Measurements from ENCODE around the gene MLXIP.
"Not testable (repeated sequence)": the region's sequence is repeated elsewhere in the genome, so short reads cannot be mapped to it uniquely, and the experiment has no call there.

MLXIP gene

GRCh38 chr12:122094137-122094734, 15.7 kb downstream of the MLXIP start:
- no peak for DNase-seq (ENCODE audit: low read depth in 1 of 2, low spot score in 1 of 2)

GRCh38 chr12:122094735-122095631, 16.4 kb downstream of the MLXIP start:
- DNase-seq (ENCODE audit: low read depth in 1 of 2, low spot score in 1 of 2): no peak

- DNase-seq (ENCODE audit: low read depth in 1 of 2, low spot score in 1 of 2): no peak
These were observed 17.5 kb downstream of the MLXIP start for GRCh38 chr12:122096014-122096413.

- DNase-seq (ENCODE audit: low read depth in 1 of 2, low spot score in 1 of 2): no peak
These were observed 18.1 kb downstream of the MLXIP start for GRCh38 chr12:122096591-122097149.

GRCh38 chr12:122097584-122097926, 19.0 kb downstream of the MLXIP start:
- no peak for DNase-seq (ENCODE audit: low read depth in 1 of 2, low spot score in 1 of 2)

- no peak for DNase-seq (ENCODE audit: low read depth in 1 of 2, low spot score in 1 of 2)
These were observed 19.6 kb downstream of the MLXIP start for GRCh38 chr12:122097927-122098756.

- DNase-seq (ENCODE audit: low read depth in 1 of 2, low spot score in 1 of 2): no peak
These were observed 20.8 kb downstream of the MLXIP start for GRCh38 chr12:122099280-122099749.

GRCh38 chr12:122099856-122100255, 21.3 kb downstream of the MLXIP start:
- DNase-seq (ENCODE audit: low read depth in 1 of 2, low spot score in 1 of 2): no peak

- DNase-seq (ENCODE audit: low read depth in 1 of 2, low spot score in 1 of 2): no peak
These were observed 22.0 kb downstream of the MLXIP start for GRCh38 chr12:122100568-122100967.

- DNase-seq (ENCODE audit: low read depth in 1 of 2, low spot score in 1 of 2): no peak
These were observed 23.8 kb downstream of the MLXIP start for GRCh38 chr12:122102331-122102730.

GRCh38 chr12:122104844-122105243, 26.3 kb downstream of the MLXIP start:
- DNase-seq (ENCODE audit: low read depth in 1 of 2, low spot score in 1 of 2): no peak

GRCh38 chr12:122105496-122105895, 26.9 kb downstream of the MLXIP start:
- not testable (repeated sequence) for DNase-seq (ENCODE audit: low read depth in 1 of 2, low spot score in 1 of 2)

- no peak for DNase-seq (ENCODE audit: low read depth in 1 of 2, low spot score in 1 of 2)
These were observed 28.3 kb downstream of the MLXIP start for GRCh38 chr12:122106843-122107242.

GRCh38 chr12:122107261-122107660, 28.7 kb downstream of the MLXIP start:
- DNase-seq (ENCODE audit: low read depth in 1 of 2, low spot score in 1 of 2): no peak

- no peak for DNase-seq (ENCODE audit: low read depth in 1 of 2, low spot score in 1 of 2)
These were observed 32.6 kb downstream of the MLXIP start for GRCh38 chr12:122111089-122111641.

GRCh38 chr12:122116707-122117535, 38.4 kb downstream of the MLXIP start:
- DNase-seq (ENCODE audit: low read depth in 1 of 2, low spot score in 1 of 2): no peak

GRCh38 chr12:122117979-122118378, 39.4 kb downstream of the MLXIP start:
- no peak for DNase-seq (ENCODE audit: low read depth in 1 of 2, low spot score in 1 of 2)

GRCh38 chr12:122121341-122121740, 42.8 kb downstream of the MLXIP start:
- DNase-seq (ENCODE audit: low read depth in 1 of 2, low spot score in 1 of 2): not testable (repeated sequence)

- no peak for DNase-seq (ENCODE audit: low read depth in 1 of 2, low spot score in 1 of 2)
These were observed 43.2 kb downstream of the MLXIP start for GRCh38 chr12:122121745-122122144.
